SK-N-SH (cell line): ENCODE results near the gene TMEM94. TPM values are rescaled to one million over a fixed set of nuclear protein-coding genes. Genes with fewer than 3 reads are reported as not detected.

Experiments used
- CTCF ChIA-PET: fragments of 300-600, 350-600 bp; formaldehyde crosslinking; extraction: SDS; loops from one replicate; lab custom pipeline; 2021; lab: Yijun Ruan, JAX
- POLR2A ChIA-PET: fragments of 350-600 bp; sonication (Branson Sonifier 250); formaldehyde crosslinking; extraction: SDS; loops from one replicate; lab custom pipeline; 2020; ENCODE audit warnings: antibody characterized with exemption, inconsistent platforms; lab: Yijun Ruan, JAX
- DNase-seq: peaks from one replicate; pipeline ENCODE4 v3.0.0; 2012
- H2AFZ ChIP-seq: fragments of 200-600 bp; sonication (generic); 2 replicates; pipeline ENCODE4 v1.8.1; 2016; ENCODE audit warnings: antibody characterized with exemption, mild to moderate bottlenecking, low read depth
- H3F3A ChIP-seq: fragments of 200-600 bp; sonication (generic); replicated peaks from 2 replicates; pipeline ENCODE3; 2016; ENCODE audit warnings: antibody characterized with exemption, mild to moderate bottlenecking; ENCODE audit not compliant: insufficient read depth
- H3K27ac ChIP-seq, 2 experiments: fragments of 200-500 bp in 1 of 2; fragments of 200-600 bp in 1 of 2; sonication (Bioruptor generic) in 1 of 2; sonication (generic), shearing (Covaris generic) in 1 of 2; 2 replicates each; pipeline versions ENCODE4 v1.5.1 to v1.6.1; 2014 to 2016; ENCODE audit warnings: low read depth in 2 of 2, inconsistent platforms in 1 of 2, low read length in 1 of 2, mild to moderate bottlenecking in 1 of 2, mixed read lengths in 1 of 2
- H3K27me3 ChIP-seq: fragments of 200-600 bp; sonication (generic), shearing (Covaris generic); 2 replicates; pipeline ENCODE4 v1.6.1; 2016; ENCODE audit warnings: mixed run types; ENCODE audit not compliant: insufficient read depth
- H3K36me3 ChIP-seq, 2 experiments: fragments of 200-500 bp in 1 of 2; fragments of 200-600 bp in 1 of 2; sonication (Bioruptor generic) in 1 of 2; sonication (generic) in 1 of 2; replicated peaks in 1 of 2; 2 replicates each; pipeline versions ENCODE3 to v1.5.1; 2014 to 2016; ENCODE audit warnings: low read length in 1 of 2, mild to moderate bottlenecking in 1 of 2; ENCODE audit not compliant: insufficient read depth in 2 of 2, control insufficient read depth in 1 of 2
- H3K4me1 ChIP-seq, 2 experiments: fragments of 200-500 bp in 1 of 2; fragments of 200-600 bp in 1 of 2; sonication (Bioruptor generic) in 1 of 2; sonication (generic), shearing (Covaris generic) in 1 of 2; 2 replicates each; pipeline versions ENCODE4 v1.5.1 to v1.6.1; 2014 to 2016; ENCODE audit warnings: low read depth in 1 of 2, low read length in 1 of 2, mixed run types in 1 of 2; ENCODE audit not compliant: insufficient read depth in 2 of 2, control insufficient read depth in 1 of 2
- H3K4me2 ChIP-seq: fragments of 200-600 bp; sonication (generic), shearing (Covaris generic); 2 replicates; pipeline ENCODE4 v1.6.1; 2017; ENCODE audit warnings: mixed run types
- H3K4me3 ChIP-seq, 2 experiments: fragments of 200-500 bp in 1 of 2; fragments of 200-600 bp in 1 of 2; sonication (Bioruptor generic) in 1 of 2; sonication (generic), shearing (Covaris generic) in 1 of 2; 2 replicates each; pipeline versions ENCODE4 v1.5.1 to v1.8.1; 2014 to 2016; ENCODE audit warnings: low read depth in 2 of 2, inconsistent platforms in 1 of 2, low read length in 1 of 2, mild to moderate bottlenecking in 1 of 2, mixed read lengths in 1 of 2, moderate library complexity in 1 of 2
- H3K79me2 ChIP-seq: fragments of 200-600 bp; sonication (generic); 2 replicates; pipeline ENCODE4 v1.8.1; 2017; ENCODE audit warnings: mild to moderate bottlenecking; ENCODE audit not compliant: insufficient read depth
- H3K9ac ChIP-seq: fragments of 200-600 bp; sonication (generic); 2 replicates; pipeline ENCODE4 v1.6.1; 2017; ENCODE audit warnings: mixed run types
- H3K9me2 ChIP-seq: fragments of 200-600 bp; sonication (generic); 2 replicates; pipeline ENCODE4 v1.6.1; 2017; ENCODE audit warnings: mixed run types
- H3K9me3 ChIP-seq: fragments of 200-600 bp; sonication (generic); 2 replicates; pipeline ENCODE4 v1.6.1; 2017; ENCODE audit warnings: mixed run types, mild to moderate bottlenecking, moderate library complexity
- H4K20me1 ChIP-seq: fragments of 200-600 bp; sonication (generic); 2 replicates; pipeline ENCODE4 v1.6.1; 2017; ENCODE audit warnings: mild to moderate bottlenecking, mixed run types; ENCODE audit not compliant: insufficient read depth
- CTCF ChIP-seq: fragments of 200-600 bp; sonication (generic); IDR thresholded peaks from 2 replicates; pipeline ENCODE4 v1.6.1; 2017; ENCODE audit warnings: antibody characterized with exemption, mild to moderate bottlenecking, moderate library complexity
- ELF1 ChIP-seq: IDR thresholded peaks from 2 replicates; pipeline ENCODE4 v1.4.0; 2012
- EP300 ChIP-seq, 2 experiments: IDR thresholded peaks; 2 replicates each; pipeline versions ENCODE4 v1.4.0 to v1.6.1; 2012; ENCODE audit warnings: borderline replicate concordance in 1 of 2, low read depth in 1 of 2, low read length in 1 of 2
- IRF3 ChIP-seq: fragments of 150-350 bp; IDR thresholded peaks from 2 replicates; pipeline ENCODE4 v1.6.1; 2016; ENCODE audit warnings: mild to moderate bottlenecking, low read depth, low read length
- JUND ChIP-seq: IDR thresholded peaks from 2 replicates; pipeline ENCODE4 v1.4.0; 2012
- MEF2A ChIP-seq: IDR thresholded peaks from 2 replicates; pipeline ENCODE4 v1.4.0; 2012; ENCODE audit warnings: low read depth, borderline replicate concordance
- NFIC ChIP-seq: IDR thresholded peaks from 2 replicates; pipeline ENCODE4 v1.4.0; 2012; ENCODE audit warnings: borderline replicate concordance
- POLR2AphosphoS5 ChIP-seq: IDR thresholded peaks from 2 replicates; pipeline ENCODE4 v1.6.1; 2012; ENCODE audit warnings: low read depth, low read length
- REST ChIP-seq: IDR thresholded peaks from 2 replicates; pipeline ENCODE4 v1.6.1; 2012; ENCODE audit warnings: mild to moderate bottlenecking, low read depth, low read length, moderate library complexity
- SMC3 ChIP-seq: IDR thresholded peaks from 2 replicates; pipeline ENCODE4 v1.6.1; 2012; ENCODE audit warnings: low read depth, low read length, improper control_type of control experiment
- TCF12 ChIP-seq: IDR thresholded peaks from 2 replicates; pipeline ENCODE4 v1.4.0; 2012
- USF2 ChIP-seq: fragments of 150-350 bp; IDR thresholded peaks from 2 replicates; pipeline ENCODE4 v1.6.1; 2017; ENCODE audit warnings: antibody characterized with exemption, low read length, low read depth, borderline replicate concordance
- ZBTB33 ChIP-seq: IDR thresholded peaks from 2 replicates; pipeline ENCODE4 v1.4.0; 2012; ENCODE audit warnings: low read depth, borderline replicate concordance
- WGBS: methylation state at CpG from one replicate; pipeline ENCODE4 v1.1.6; 2017; ENCODE audit warnings: low lambda C conversion rate; 5-methylcytosine and 5-hydroxymethylcytosine counted together
- polyA plus RNA-seq, 3 experiments: library from polyadenylated mRNA; depleted of rRNA; stranded (reverse); fragments of >200 nt; gene quantifications; 2 replicates each; pipeline ENCODE4 v1.2.3, GENCODE V29; 2012
- TF ChIP-seq, protein P1 (sequence below): IDR thresholded peaks from 2 replicates; pipeline ENCODE4 v1.4.0; 2012; ENCODE audit warnings: low read depth, borderline replicate concordance

The TMEM94 gene
- polyA plus RNA-seq, 1 of the 3 experiments (the other 2 are of a cell fraction) = 89.9 TPM

DNA sequence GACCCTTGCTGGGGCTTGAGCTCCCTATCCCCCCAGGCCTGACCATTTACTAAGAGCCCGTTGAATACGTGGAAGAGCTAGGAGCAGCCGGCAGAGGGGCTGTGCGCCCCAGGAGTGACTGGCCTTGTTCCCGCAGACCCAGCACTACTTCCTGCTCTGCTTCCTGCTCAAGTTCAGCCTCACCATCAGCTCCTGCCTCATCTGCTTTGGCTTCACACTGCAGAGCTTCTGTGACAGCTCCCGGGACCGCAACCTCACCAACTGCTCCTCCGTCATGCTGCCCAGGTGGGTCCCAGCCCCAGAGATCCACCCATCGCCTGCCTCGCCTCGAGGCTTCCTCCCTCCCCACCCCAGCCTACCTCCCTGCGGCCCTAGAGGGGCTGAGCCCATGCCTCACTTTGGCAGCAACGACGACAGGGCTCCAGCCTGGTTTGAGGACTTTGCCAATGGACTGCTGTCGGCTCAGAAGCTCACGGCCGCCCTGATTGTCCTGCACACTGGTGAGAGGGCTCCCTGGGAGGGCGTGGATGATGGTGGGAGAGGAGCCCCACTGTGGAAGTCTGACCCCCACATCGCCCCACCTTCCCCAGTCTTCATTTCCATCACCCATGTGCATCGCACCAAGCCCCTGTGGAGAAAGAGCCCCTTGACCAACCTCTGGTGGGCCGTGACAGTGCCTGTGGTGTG is 41.7 kb downstream of the TMEM94 start:
- TF ChIP-seq NFIC (no peak), JUND (no peak), POLR2AphosphoS5 (no peak), IRF3 (no peak), CTCF (no peak), USF2 (no peak), ELF1 (no peak), MEF2A (no peak), TCF12 (no peak), SMC3 (no peak), REST (no peak), EP300 (IDR thresholded peaks at IDR 0.05; ENCODE audit: borderline replicate concordance in 1 of 2, low read depth in 1 of 2, low read length in 1 of 2) (no peak), ZBTB33 (no peak)
- TF ChIP-seq, protein P1, sequence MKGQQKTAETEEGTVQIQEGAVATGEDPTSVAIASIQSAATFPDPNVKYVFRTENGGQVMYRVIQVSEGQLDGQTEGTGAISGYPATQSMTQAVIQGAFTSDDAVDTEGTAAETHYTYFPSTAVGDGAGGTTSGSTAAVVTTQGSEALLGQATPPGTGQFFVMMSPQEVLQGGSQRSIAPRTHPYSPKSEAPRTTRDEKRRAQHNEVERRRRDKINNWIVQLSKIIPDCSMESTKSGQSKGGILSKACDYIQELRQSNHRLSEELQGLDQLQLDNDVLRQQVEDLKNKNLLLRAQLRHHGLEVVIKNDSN = no peak
- ChIA-PET POLR2A (interaction anchor here (1.0 to 1.7 kb wide), 2 partner anchors 8 to 9 kb away, joined by 4 to 7 read pairs; no protein-coding TSS in a partner anchor), CTCF (interaction anchor here (0.7 to 1.6 kb wide), 7 partner anchors 12 to 250 kb away, joined by 3 to 6 read pairs (median 3); partner anchors contain the start of genes MIF4GD and TSEN54)
- Histone ChIP-seq H3K36me3 (peaks cover 10 to 79% of the 10 kb centered on the region in 2 experiments), H3K4me1 (no peaks in the 10 kb centered on the region), H3K27me3 (no peaks in the 10 kb centered on the region), H3K9me3 (no peaks in the 10 kb centered on the region), H3K79me2 (no peaks in the 10 kb centered on the region), H3F3A (peaks cover 4% of the 10 kb centered on the region), H3K4me3 (no peak overlapping the region), H3K9ac (no peak overlapping the region), H3K27ac (no peak overlapping the region), H3K4me2 (no peak overlapping the region), H2AFZ (no peak overlapping the region), H3K9me2 (no peaks in the 10 kb centered on the region), H4K20me1 (no peaks in the 10 kb centered on the region)
- DNase-seq = peak; percentile 42
- WGBS = 91% methylated on average over 21 of the region's 21 CpGs
